Neural cell (in vitro differentiated cells): Measurements from ENCODE around the gene KNTC1. TPM values are rescaled to one million over a fixed set of nuclear protein-coding genes. Genes with fewer than 3 reads are reported as not detected.
"Not testable (repeated sequence)": the region's sequence is repeated elsewhere in the genome, so short reads cannot be mapped to it uniquely, and the experiment has no call there.

Experiments used
- H2AFZ ChIP-seq: fragments of 200-600, 300-800 bp; sonication (generic), shearing (Covaris generic); 2 replicates; pipeline ENCODE4 v1.6.0; 2014; ENCODE audit warnings: low read depth, mild to moderate bottlenecking, antibody characterized with exemption, low read length, moderate library complexity
- H3F3A ChIP-seq: fragments of 200-600 bp; shearing (Covaris generic); 2 replicates; pipeline ENCODE4 v1.6.1; 2016; ENCODE audit warnings: mild to moderate bottlenecking, moderate library complexity, mixed read lengths, antibody characterized with exemption, low read length; ENCODE audit not compliant: insufficient read depth, poor library complexity, severe bottlenecking
- H3K27ac ChIP-seq: fragments of 200-600, 300-800 bp; sonication (generic), shearing (Covaris generic); 2 replicates; pipeline ENCODE4 v1.5.1; 2014; ENCODE audit warnings: mild to moderate bottlenecking, low read length, moderate library complexity
- H3K27me3 ChIP-seq: fragments of 300-800, 200-600 bp; sonication (generic), shearing (Covaris generic); 2 replicates; pipeline ENCODE4 v1.6.0; 2014; ENCODE audit warnings: mild to moderate bottlenecking, low read depth, low read length, moderate library complexity; ENCODE audit not compliant: insufficient read depth
- H3K36me3 ChIP-seq: fragments of 300-800, 200-600 bp; sonication (generic), shearing (Covaris generic); 2 replicates; pipeline ENCODE4 v1.5.1; 2014; ENCODE audit warnings: mild to moderate bottlenecking, antibody characterized with exemption, low read length, moderate library complexity; ENCODE audit not compliant: insufficient read depth
- H3K4me2 ChIP-seq: fragments of 300-800, 200-600 bp; sonication (generic), shearing (Covaris generic); 2 replicates; pipeline ENCODE4 v1.6.0; 2014; ENCODE audit warnings: mild to moderate bottlenecking, low read length
- H3K4me3 ChIP-seq: fragments of 300-800, 200-600 bp; sonication (generic), shearing (Covaris generic); 2 replicates; pipeline ENCODE4 v1.5.1; 2014; ENCODE audit warnings: mild to moderate bottlenecking, low read length, moderate library complexity
- H3K79me2 ChIP-seq: fragments of 200-600 bp; shearing (Covaris generic); replicated peaks from 2 replicates; pipeline ENCODE4 v1.6.0; 2014; ENCODE audit warnings: mild to moderate bottlenecking, low read length, moderate library complexity; ENCODE audit not compliant: insufficient read depth
- H3K9ac ChIP-seq: fragments of 300-800, 200-600 bp; sonication (generic), shearing (Covaris generic); 2 replicates; pipeline ENCODE4 v1.6.1; 2016; ENCODE audit warnings: mild to moderate bottlenecking, low read length, mixed read lengths
- H3K9me2 ChIP-seq: fragments of 200-600 bp; shearing (Covaris generic); 2 replicates; pipeline ENCODE4 v1.6.1; 2016; ENCODE audit warnings: mild to moderate bottlenecking, low read length, mixed read lengths; ENCODE audit not compliant: insufficient read depth
- H3K9me3 ChIP-seq: fragments of 200-600, 300-800 bp; sonication (generic), shearing (Covaris generic); 2 replicates; pipeline ENCODE4 v1.6.1; 2016; ENCODE audit warnings: mild to moderate bottlenecking, mixed run types, low read length, moderate library complexity, mixed read lengths
- H4K20me1 ChIP-seq: fragments of 200-600 bp; shearing (Covaris generic); 2 replicates; pipeline ENCODE4 v1.6.1; 2016; ENCODE audit warnings: mild to moderate bottlenecking, mixed run types; ENCODE audit not compliant: insufficient read depth
- EP300 ChIP-seq: fragments of 450-650 bp; conservative IDR thresholded peaks from 2 replicates; pipeline ENCODE4 v1.6.1; 2014; ENCODE audit warnings: antibody characterized with exemption, mild to moderate bottlenecking, moderate library complexity; ENCODE audit not compliant: poor library complexity, severe bottlenecking
- EZH2 ChIP-seq: fragments of 200-600, 300-800 bp; shearing (Covaris generic), sonication (generic); IDR thresholded peaks from 2 replicates; pipeline ENCODE4 v1.6.1; 2014; ENCODE audit warnings: antibody characterized with exemption, low read length, borderline replicate concordance, mild to moderate bottlenecking; ENCODE audit not compliant: insufficient read depth, poor library complexity, severe bottlenecking
- MXI1 ChIP-seq: fragments of 450-650 bp; conservative IDR thresholded peaks from 2 replicates; pipeline ENCODE4 v1.6.1; 2014; ENCODE audit warnings: antibody characterized with exemption, mild to moderate bottlenecking; ENCODE audit not compliant: poor library complexity, severe bottlenecking
- POLR2AphosphoS5 ChIP-seq: IDR thresholded peaks from 2 replicates; pipeline ENCODE4 v1.6.1; 2012
- RAD21 ChIP-seq: fragments of 450-650 bp; conservative IDR thresholded peaks from 2 replicates; pipeline ENCODE4 v1.6.1; 2014; ENCODE audit warnings: antibody characterized with exemption, mild to moderate bottlenecking, moderate library complexity
- SMC3 ChIP-seq: fragments of 450-650 bp; conservative IDR thresholded peaks from 2 replicates; pipeline ENCODE4 v1.6.1; 2014; ENCODE audit warnings: antibody characterized with exemption, mild to moderate bottlenecking, moderate library complexity; ENCODE audit not compliant: poor library complexity
- TAF1 ChIP-seq: IDR thresholded peaks from 2 replicates; pipeline ENCODE4 v1.6.1; 2012; ENCODE audit warnings: low read depth
- polyA plus RNA-seq: library from polyadenylated mRNA; depleted of rRNA; stranded (reverse); fragments of >200 nt; gene quantifications from 2 replicates; pipeline ENCODE4 v1.2.3, GENCODE V29; 2014
- TF ChIP-seq, protein P1 (sequence below): IDR thresholded peaks from 2 replicates; pipeline ENCODE4 v1.6.1; 2012; ENCODE audit warnings: borderline replicate concordance
- TF ChIP-seq, protein P2 (sequence below): fragments of 450-650 bp; IDR thresholded peaks from 2 replicates; pipeline ENCODE4 v1.5.1; 2014; ENCODE audit warnings: antibody characterized with exemption, mild to moderate bottlenecking, moderate library complexity; ENCODE audit not compliant: poor library complexity, severe bottlenecking

The KNTC1 gene
- polyA plus RNA-seq, 1 donor from 2014 or later: 16.2 TPM

DNA sequence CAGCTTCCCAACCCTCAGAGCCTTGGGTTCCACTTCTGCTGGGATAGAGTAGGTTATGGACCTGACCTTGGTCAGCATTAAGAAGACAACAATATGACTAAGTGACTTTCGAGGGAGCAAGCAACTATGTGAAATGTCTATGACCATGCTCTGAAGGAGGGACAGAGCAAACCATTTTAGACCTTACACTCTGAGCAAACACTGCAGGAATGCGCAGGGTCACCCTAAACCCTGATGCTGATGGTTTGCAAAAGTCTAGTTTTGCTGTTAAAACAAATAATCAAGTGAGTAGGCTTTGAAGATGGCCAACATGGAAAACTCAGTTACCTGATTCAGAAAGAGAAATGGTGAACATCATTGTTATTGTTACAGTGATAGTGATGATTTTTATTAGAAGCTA, 35.1 kb upstream of the KNTC1 start:
- H3K9me3 ChIP-seq: no peaks in the 10 kb centered on the region
- no peak for TF ChIP-seq SMC3
- TF ChIP-seq POLR2AphosphoS5: no peak
- no peak for TF ChIP-seq RAD21
- TF ChIP-seq EZH2: no peak
- TF ChIP-seq, protein P1, sequence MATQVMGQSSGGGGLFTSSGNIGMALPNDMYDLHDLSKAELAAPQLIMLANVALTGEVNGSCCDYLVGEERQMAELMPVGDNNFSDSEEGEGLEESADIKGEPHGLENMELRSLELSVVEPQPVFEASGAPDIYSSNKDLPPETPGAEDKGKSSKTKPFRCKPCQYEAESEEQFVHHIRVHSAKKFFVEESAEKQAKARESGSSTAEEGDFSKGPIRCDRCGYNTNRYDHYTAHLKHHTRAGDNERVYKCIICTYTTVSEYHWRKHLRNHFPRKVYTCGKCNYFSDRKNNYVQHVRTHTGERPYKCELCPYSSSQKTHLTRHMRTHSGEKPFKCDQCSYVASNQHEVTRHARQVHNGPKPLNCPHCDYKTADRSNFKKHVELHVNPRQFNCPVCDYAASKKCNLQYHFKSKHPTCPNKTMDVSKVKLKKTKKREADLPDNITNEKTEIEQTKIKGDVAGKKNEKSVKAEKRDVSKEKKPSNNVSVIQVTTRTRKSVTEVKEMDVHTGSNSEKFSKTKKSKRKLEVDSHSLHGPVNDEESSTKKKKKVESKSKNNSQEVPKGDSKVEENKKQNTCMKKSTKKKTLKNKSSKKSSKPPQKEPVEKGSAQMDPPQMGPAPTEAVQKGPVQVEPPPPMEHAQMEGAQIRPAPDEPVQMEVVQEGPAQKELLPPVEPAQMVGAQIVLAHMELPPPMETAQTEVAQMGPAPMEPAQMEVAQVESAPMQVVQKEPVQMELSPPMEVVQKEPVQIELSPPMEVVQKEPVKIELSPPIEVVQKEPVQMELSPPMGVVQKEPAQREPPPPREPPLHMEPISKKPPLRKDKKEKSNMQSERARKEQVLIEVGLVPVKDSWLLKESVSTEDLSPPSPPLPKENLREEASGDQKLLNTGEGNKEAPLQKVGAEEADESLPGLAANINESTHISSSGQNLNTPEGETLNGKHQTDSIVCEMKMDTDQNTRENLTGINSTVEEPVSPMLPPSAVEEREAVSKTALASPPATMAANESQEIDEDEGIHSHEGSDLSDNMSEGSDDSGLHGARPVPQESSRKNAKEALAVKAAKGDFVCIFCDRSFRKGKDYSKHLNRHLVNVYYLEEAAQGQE: no peak
- no peak for TF ChIP-seq MXI1
- no peak for TF ChIP-seq TAF1
- TF ChIP-seq, protein P2, sequence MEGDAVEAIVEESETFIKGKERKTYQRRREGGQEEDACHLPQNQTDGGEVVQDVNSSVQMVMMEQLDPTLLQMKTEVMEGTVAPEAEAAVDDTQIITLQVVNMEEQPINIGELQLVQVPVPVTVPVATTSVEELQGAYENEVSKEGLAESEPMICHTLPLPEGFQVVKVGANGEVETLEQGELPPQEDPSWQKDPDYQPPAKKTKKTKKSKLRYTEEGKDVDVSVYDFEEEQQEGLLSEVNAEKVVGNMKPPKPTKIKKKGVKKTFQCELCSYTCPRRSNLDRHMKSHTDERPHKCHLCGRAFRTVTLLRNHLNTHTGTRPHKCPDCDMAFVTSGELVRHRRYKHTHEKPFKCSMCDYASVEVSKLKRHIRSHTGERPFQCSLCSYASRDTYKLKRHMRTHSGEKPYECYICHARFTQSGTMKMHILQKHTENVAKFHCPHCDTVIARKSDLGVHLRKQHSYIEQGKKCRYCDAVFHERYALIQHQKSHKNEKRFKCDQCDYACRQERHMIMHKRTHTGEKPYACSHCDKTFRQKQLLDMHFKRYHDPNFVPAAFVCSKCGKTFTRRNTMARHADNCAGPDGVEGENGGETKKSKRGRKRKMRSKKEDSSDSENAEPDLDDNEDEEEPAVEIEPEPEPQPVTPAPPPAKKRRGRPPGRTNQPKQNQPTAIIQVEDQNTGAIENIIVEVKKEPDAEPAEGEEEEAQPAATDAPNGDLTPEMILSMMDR: no peak
- TF ChIP-seq EP300: no peak
- no peak overlapping the region for H3K9ac ChIP-seq
- no peaks in the 10 kb centered on the region for H3K9me2 ChIP-seq
- no peak overlapping the region for H2AFZ ChIP-seq
- no peak overlapping the region for H3K4me3 ChIP-seq
- peaks cover 4% of the 10 kb centered on the region for H3K36me3 ChIP-seq
- H3K4me2 ChIP-seq: no peak overlapping the region
- H3K79me2 ChIP-seq: peaks cover 9% of the 10 kb centered on the region
- peaks cover 4% of the 10 kb centered on the region for H4K20me1 ChIP-seq
- H3F3A ChIP-seq: no peaks in the 10 kb centered on the region
- no peaks in the 10 kb centered on the region for H3K27me3 ChIP-seq
- H3K27ac ChIP-seq: no peak overlapping the region

DNA sequence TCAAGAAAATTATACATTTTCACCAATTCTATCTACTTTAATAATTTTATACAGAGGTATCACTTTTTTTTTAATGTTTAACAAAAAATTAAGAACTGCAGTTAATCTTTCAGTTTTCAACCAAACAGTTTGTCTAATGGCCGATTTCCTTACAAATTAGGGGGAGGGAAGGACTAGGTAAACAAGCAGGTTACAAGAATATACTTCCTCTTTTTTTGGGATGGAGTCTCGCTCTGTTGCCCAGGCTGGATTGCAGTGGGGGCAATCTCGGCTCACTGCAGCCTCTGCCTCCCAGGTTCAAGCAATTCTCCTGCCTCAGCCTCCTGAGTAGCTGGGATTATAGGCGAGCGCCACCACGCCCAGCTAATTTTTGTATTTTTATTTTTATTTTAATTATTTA, 33.8 kb upstream of the KNTC1 start:
- not testable (repeated sequence) for H3F3A ChIP-seq, H4K20me1 ChIP-seq, H3K4me2 ChIP-seq, H2AFZ ChIP-seq, H3K27ac ChIP-seq, H3K9ac ChIP-seq, H3K9me2 ChIP-seq, H3K27me3 ChIP-seq, H3K36me3 ChIP-seq, H3K4me3 ChIP-seq, H3K9me3 ChIP-seq
- H3K79me2 ChIP-seq: peaks cover 19% of the 10 kb centered on the region

DNA sequence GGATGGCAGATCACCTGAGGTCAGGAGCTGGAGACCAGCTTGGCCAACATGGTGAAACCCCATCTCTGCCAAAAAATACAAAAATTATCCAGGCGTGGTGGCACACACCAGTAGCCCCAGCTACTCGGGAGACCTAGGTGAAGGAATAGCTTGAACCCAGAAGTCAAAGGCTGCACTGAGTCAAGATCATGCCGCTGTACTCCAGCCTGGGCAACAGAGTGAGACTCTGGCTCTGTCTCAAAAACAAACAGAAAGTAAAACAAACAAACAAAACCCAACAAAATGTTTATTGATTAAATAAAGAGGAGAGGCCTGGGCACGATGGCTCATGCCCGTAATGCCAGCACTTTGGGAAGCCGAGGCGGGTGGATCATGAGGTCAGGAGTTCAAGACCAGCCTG, 31.8 kb upstream of the KNTC1 start:
- Histone ChIP-seq H2AFZ (no peak overlapping the region), H3K4me2 (no peak overlapping the region), H3K79me2 (peaks cover 28% of the 10 kb centered on the region), H3K9me3 (no peaks in the 10 kb centered on the region), H4K20me1 (peaks cover 4% of the 10 kb centered on the region), H3K27ac (no peak overlapping the region), H3K9ac (no peak overlapping the region), H3F3A (peaks cover 4% of the 10 kb centered on the region), H3K36me3 (peaks cover 4% of the 10 kb centered on the region), H3K4me3 (no peak overlapping the region), H3K9me2 (no peaks in the 10 kb centered on the region), H3K27me3 (no peaks in the 10 kb centered on the region)
- TF ChIP-seq, protein P1: no peak
